GM19467 (cell line): ENCODE results near the gene CRYBG2.
"Not testable (repeated sequence)": the region's sequence is repeated elsewhere in the genome, so short reads cannot be mapped to it uniquely, and the experiment has no call there.

Experiments
- ATAC-seq: cut with Tn5 transposase; IDR thresholded peaks from one replicate; pipeline ENCODE4 v1.9.1; 2021; ENCODE audit warnings: mild to moderate bottlenecking, moderate library complexity; ENCODE audit not compliant: unreplicated experiment

The CRYBG2 gene

DNA sequence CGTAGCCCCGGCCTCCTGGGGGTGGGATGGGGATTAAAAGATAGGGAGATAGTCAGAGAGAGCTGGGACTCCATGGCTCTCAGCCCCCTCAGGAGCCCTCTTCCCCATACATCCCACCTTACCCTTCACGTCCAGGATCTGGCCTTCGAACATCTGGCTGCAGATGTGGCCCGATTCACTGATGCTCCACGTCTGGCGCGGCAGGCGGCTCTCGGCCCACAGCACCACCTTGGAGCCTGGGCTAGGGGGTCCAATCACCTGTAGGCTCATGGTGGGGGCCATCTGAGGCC, 31.9 kb downstream of the CRYBG2 start:
- ATAC-seq = no peak

DNA sequence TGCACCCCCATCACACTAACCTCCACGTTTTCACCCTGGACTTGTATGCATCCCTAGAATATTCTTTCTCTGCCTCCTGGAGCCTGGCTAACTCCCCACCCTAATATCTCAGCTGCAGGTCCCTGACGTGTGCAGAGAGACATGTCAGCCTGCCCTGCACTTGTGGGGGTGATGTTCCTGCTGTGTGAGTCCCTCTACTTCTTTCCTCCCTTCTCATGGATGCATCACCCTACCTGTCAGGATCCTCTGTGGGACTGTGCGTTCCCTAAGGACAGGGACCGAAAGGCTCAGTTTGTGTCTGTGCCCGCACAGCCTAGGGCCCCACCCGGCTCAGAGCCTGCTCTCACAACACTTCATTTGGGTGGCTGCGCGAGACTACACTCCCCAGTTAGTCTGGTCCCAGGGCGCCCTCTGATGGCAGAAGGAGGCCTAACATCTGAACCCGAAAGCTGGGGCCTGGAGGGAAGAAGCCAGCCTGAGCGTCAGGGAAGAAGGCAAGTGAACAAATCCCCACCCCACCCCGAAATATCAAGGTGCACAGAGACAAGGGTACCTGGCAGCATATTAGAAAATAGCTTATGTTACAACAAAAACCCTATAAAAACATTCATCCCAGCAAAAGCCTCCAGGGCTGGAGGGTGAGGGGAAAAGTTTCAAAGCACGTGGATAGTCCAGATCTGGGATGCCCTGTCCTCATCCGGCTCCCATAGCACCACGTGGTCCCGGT, 32.5 kb downstream of the CRYBG2 start:
- peak; percentile 47 for ATAC-seq

DNA sequence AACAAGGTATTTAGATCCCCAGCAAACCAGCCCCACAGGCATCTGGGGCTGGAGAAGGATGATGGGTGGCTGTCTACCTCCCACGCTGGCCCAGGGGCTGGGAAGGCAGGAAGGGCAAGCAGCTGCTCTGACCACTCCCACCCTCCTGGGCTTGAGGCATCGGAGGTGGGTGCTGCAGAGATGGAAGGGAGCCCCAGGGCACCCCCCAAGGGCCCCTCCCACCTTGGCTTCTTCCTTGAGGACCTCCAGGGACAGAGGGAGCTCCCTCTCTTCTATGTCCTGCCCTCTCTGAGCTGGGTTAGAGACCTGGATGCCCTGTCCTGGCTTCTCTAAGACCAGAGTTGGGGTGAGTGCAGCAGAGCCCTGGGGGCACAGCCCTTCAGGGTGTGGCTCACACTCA, 33.0 kb downstream of the CRYBG2 start:
- no peak for ATAC-seq

DNA sequence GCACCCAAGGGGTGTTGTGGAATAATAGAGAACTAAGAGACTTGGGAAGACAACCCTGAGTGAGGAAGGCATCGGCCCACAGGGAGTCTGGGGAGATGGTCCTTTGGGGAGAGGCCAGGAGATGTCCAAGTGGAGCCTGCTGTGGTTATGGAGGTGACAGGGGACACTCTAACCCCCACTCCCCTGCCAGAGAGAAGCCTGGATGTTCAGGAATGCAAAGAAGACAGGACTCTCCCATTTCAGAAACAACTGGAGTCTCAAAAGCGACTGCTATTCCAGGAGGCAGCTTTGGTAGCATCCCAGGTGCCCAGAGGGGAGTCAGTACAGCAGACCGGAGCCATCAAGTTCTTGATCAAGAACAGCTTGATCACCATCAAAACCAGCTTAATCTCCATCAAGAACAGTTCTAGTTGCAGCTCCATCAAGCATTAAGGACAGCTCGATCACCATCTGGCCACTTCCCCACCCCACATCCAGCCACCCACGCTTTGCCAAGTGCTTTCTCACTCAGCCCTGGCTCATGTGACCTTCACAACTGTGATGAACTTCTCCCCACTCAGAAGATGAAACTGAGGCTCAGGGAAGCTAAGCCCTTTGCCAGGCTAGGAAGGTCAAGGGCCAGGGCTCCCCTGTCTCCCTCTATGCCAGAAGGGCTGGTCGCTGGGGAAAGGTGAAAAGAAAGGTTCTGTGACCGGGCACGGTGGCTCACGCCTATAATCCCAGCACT, 35.4 kb downstream of the CRYBG2 start:
- no peak for ATAC-seq

DNA sequence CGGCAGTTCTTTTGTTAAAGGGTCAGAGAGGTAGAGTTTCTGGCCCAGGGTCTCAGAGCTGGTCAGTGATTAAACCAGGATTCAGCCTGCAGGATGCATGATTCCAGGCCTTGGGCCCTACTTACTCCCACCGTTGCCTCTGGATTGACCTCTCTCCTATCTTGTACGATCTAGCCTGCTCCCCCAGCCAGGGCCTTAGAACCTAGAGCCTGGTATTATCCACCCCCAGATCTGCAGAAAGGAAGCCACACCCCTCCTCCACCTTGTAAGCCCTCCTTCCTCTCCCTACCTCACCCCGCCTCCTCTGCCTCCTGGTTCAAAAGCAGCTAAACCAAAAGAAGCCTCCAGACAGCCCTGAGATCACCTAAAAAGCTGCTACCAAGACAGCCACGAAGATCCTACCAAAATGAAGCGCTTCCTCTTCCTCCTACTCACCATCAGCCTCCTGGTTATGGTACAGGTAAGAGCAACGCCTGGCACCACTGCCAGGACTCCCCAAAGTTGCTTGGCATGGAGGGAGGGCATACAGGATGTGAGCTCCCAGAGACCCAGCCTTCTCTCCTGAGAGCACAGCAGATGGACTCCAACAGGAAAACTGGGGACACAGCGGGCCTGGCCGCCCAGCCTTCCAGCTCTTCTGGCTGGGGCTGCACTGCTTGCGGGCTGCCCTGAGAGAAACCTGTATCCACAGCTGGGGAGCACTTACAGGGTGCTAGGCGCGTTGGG, 36.2 kb downstream of the CRYBG2 start, which contains the start of gene CD52:
Gene CD52 (plus strand): TSS at position 347 of the 726 bp plus-strand sequence. CDS start 60 bp downstream, at position 407.
- ATAC-seq = no peak

DNA sequence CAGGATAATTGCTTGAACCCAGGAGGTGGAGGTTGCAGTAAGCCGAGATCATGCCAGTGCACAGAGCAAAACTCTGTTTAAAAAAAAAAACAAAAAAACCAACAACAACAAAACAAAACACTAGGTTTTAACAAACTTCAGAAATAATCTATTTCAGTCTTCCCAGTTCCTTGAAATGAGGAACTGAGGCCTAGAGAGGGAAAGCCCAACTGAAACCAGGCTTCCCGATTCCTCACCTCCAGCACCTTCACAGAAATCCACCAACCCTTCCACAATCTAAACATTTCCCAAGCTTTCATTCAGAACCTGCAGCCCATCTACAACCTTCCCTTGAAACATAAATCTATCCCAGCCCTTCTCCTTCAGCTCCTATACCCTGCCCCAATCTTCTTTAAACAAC, 36.8 kb downstream of the CRYBG2 start:
- no peak for ATAC-seq

DNA sequence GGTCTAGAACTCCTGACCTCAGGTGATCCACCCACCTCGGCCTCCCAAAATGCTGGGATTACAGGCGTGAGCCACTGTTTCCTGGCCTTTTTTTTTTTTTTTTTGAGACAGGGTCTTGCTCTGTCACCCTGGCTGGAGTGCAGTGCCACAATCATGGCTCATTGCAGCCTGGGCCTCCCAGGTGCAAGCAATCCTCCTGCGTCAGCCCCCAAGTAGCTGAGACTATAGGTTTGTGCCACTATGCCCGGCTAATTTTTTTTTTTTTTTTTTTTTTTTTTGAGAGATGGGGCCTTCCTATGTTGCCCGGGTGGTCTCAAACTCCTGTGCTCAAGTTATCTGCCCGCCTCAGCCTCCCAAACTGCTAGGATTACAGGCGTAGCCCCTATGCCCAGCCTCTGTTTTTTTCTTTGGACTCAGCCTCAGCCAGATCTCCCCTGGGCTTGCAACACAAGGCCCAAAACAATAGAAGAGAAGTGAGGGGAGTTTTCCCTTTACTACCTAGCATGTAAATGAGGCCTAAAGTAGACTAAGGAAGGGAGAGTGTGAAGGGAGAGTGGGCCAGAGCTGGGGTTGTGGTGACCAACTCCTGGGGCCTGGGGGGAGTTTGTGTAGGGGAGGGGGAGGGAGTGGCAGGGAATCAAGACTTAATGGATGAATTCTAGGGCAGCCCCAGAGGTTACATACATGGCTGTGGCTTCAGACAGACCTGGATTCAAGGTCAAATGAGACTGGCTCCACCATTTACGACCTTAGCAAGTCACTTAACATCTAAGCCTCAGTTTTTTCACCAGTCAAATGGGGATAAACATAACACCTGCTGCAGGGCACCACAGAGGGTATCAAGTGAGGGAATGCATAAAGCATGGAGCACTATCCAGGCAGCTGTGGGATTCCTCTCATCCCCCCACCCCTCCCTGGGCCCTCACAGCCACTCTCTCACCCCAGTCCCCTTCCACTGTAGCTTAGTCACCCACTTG, 37.8 kb downstream of the CRYBG2 start:
- no peak for ATAC-seq

DNA sequence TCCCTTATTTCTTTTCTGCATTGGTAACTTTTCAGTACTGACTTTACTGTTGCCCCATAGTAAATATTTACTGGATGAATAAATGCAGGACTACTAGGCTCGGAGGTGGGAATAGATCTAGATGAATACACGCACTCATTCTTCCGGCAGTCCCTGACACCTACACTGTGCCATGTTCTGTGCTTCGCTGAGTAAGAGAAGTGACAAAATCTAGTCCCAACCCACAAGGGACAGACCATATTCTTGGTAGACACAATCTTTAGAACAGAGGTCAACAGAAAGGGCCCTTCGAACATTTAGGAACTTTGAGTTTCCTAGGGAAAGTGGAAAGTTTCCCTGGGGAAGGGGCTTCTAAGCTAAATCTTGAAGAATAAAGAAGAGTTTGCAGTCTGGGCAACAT, 39.4 kb downstream of the CRYBG2 start:
- no peak for ATAC-seq

DNA sequence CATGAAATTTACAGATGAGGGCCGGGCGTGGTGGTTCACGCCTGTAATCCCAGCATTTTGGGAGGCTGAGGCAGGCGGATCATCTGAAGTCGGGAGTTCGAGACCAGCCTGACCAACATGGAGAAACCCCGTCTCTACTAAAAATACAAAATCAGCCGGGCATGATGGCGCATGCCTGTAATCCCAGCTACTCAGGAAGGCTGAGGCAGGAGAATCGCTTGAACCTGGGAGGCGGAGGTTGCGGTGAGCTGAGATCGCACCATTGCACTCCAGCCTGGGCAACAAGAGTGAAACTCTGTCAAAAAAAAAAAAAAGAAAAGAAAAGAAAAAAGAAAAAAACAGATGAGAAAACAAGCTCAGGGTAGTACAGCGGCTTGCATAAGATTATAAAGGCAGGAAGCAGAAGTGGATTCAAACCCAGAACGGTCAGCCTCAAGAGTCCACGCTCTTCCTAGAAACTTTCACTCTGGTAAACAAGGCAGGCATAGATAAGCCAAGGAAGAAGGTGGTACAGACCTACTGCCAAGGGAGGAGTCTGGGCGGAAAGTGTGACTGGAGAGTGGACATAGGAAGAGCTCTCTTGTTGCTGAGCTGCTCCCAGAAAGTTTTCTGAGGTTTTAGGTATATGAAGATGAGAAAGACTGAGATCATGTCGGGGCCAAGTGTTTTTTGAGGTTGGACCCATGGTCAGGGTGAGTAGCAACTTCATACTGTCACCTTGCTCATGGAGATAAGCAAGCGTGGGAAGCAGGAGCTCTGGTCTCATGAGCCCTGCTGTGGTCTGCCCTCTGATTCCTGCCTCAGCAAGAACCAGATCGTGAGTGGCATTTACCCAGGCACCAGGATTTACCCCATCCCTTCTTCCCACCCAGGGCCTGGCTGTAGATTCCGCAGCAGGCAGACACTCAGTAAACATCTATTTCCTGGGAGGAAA, 45.7 kb downstream of the CRYBG2 start:
- not testable (repeated sequence) for ATAC-seq

DNA sequence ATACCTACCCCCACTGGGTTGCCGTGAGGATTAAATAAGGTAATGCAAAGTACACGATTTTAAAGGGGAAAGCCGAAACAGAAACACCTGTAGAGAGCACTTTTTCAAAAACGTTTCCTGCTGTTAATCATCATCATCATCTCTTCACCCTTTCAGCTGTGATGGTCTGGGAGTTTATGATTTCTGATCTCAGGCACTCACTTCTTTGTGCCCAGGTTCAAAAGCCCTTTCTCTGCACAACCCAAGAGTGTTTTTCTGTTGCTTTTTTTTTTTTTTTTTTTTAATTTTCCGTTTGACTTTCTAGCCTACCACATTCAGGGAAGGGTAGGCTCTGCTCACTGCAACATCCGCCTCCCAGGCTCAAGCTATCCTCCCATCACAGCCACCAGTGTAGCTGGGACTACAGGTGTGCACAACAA, 46.6 kb downstream of the CRYBG2 start:
- no peak for ATAC-seq

DNA sequence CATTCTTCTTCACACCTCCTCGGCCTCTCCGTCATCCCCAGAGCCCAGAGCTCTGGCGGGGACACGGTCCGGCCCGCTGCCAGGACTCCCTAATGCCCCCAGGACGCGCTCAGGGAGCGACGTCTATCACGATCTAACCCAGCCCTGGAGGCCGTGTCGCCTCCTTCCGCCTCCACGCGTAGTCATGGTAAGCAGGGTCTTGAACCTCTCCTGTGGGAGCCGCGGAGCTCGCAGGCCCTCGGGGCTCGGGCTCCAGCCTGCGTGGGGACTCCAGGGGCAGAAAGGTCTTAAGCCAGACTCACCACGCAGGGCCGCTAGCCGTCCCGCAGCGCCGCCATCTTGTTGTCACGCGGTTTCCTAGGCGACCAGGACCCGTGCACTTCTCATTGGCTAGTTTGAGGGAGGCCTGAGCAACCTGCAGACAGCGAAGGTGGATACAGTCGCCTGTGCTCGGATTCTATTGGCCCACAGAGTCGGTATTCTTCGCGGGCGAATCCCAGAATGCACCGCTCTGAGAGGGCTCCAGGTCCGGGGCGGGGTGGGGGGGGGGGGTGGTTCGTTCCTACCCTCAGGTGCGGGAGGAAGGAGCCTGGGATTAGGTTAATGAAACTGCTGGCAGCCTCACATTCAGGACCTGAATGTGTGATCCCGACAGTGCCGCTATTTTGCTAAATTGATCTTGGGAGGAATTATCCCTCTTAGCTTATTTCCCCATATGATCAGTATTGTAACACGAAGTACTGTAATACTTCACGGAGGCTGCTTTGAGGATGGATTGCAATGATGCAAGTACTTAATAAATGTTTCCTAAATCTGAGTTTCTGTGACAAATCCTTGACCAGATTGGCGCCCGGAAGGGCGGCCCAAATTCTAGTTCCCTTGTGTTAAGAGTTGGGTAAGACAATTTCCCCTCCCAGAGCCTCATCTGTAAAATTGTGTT, 47.4 kb downstream of the CRYBG2 start, which contains the start of gene UBXN11:
Gene UBXN11 (minus strand): TSS at position 347 of the 940 bp plus-strand sequence. CDS start 3,753 bp downstream, outside the sequence.
- peak; percentile 99 for ATAC-seq

DNA sequence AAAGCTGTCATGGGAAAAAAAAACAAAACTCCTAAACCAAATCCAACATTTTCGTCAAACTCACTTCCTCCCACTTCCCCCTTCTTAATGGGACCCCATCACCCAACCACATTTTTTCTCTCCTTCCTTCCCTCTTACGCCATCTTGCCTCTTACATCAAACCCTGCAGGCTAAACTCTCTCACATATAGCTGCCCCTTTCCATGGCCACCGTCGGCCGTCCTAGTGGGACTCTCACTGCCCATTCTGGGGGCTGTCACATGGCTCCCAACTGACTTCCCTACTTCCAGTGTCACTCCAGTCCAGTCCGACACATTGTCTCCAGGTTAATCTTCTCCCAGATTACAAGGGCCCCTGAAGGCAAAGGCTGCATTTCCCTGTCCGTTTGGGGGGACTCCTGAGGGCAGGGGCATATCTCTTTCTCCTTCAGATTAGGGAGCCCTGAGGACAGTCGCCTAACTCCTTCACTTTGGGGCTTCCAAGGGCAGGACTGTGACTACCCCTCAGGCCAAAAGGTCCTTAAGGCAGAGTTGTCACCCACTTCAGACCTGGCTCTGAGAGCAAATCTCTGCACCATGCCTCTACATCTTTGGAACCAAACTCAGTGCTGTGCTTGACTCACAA, 48.2 kb downstream of the CRYBG2 start:
- no peak for ATAC-seq

DNA sequence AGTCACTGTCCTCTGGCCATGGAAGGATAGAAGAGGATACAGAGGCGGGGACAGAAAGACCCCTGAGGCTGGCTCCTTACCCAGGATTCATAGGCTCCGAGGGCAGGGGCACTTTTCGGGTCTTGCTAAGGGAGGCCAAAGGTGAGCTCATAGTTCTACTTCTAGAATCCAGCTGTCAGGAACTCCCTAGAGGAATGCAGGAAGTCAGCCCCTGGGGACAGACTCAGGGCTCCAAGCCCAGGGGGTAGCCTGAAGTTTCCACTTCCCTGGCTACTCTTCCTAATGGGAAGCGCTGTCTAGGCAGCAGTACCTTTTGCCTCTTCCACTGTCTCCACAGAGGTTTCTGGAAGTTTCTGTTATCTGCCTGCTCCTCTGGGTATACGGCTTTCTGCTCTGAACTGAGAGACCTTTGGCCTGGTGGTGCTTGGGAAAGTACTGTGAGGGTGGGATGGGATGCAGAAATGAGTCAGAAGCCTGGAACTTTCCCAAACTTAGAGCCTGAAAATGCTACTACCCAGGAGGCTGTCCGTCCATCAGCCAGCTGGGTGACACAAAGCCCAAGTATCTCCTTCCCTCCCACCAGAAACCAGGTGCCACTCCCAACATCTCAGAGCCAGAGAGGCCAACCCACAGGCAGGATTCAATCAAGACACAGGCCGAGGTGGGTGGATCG, 51.1 kb downstream of the CRYBG2 start:
- ATAC-seq = no peak

DNA sequence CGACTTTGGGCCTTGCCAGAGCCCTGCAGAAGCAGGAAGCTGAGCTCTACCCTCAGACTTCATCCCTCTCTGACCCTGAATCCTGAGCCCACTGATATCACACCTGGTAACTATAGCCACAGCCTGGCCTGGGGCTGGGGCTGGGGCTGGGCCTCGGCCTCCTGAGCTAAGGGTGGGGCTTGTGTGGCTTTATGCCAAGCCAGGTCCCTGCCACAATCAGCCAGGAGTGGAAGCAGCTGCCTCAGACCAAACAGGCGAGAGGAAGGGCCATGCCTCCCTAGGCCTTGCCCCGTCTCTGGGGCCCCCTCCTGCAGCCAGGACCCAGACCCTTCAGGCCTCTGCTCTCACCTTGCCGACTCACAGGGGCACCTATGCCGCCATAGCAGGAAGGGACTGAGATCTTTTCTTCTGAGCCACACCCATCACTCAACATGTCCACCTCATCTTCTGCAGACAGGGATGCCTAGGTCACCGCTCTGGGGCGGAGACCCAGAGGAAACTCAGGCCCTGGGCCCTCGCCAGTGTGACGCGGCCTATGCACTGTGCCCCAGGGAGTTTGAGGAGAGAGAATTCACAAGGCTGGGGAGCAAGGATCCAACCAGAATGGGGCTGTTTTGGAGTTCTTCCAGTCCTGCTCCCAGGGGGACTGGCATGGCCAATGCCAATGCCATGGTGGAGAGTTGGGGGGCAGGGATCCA, 53.2 kb downstream of the CRYBG2 start:
- ATAC-seq = no peak

DNA sequence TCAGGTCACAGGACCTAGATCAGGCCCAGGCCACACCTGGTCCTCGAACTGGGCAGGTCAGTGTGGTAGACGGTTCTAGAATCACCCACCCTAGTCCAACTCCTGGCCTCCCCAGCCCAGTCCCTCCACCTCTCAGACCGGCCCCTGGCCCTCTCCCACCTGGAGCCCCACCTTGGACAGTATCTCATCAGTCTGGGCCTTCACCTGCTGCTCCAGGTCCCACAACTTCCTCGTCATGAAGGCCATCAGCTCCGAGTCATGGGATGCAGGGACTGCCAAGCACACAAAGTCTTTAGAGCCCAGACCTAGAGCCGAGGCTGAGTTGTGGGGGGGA, 56.2 kb downstream of the CRYBG2 start:
- no peak for ATAC-seq

DNA sequence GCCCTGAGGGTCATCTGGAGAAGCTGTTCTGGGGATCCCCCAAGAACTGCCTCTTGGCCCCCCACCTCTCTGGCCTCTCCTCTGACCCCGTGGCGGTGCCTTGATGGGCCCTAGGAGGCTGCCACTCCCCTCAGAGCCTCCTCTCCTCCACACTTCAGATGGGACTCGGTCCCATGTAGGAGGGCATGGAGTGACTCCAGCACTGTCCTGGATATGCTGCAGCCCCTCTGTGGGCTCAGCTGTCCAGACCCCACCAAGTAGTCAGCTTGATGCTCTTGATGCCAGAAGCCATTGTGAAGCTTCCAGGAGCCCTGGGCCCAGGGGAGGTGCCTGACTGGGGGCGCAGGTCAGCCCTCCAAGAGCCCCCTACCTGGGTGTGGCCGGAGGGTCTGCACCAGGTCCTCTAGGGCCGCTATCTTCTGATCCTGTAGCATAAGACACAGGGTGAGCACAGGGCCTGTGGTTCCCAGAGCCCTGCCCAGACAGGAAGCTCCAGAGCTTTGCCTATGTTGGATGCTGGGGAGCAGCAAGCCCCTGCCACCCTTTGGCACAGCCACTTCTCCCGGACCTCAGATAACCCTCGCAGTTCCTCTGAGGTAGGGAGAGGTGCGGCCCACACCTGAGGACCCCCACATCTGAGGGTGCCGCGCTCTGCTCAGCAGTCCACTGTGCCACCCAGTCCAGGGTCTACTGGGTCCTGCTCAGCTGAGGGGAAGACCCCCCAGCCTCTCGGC, 56.7 kb downstream of the CRYBG2 start:
- no peak for ATAC-seq
